H9 (cell line): ENCODE results near the gene TMEM151A. TPM values are rescaled to one million over a fixed set of nuclear protein-coding genes. Genes with fewer than 3 reads are reported as not detected.
"Not testable (repeated sequence)": the region's sequence is repeated elsewhere in the genome, so short reads cannot be mapped to it uniquely, and the experiment has no call there.

ENCODE experiments used
- DNase-seq: peaks from one replicate; pipeline ENCODE4 v3.0.0-alpha.2; 2017
- H2AFZ ChIP-seq: one replicate; pipeline ENCODE4 v1.6.1; 2013; ENCODE audit warnings: mild to moderate bottlenecking, low read length, control low read depth, moderate library complexity
- H2AK5ac ChIP-seq: 2 replicates; pipeline ENCODE4 v1.6.1; 2013; ENCODE audit warnings: low read length, control low read depth, mixed read lengths; ENCODE audit not compliant: insufficient read length
- H2BK120ac ChIP-seq: one replicate; pipeline ENCODE4 v1.6.1; 2013; ENCODE audit warnings: low read depth, mild to moderate bottlenecking, low read length, control low read depth, inconsistent platforms; ENCODE audit not compliant: poor library complexity, severe bottlenecking
- H2BK12ac ChIP-seq: 2 replicates; pipeline ENCODE4 v1.6.1; 2013; ENCODE audit warnings: low read length, control low read depth, mixed read lengths, low read depth; ENCODE audit not compliant: insufficient read length
- H2BK15ac ChIP-seq: 2 replicates; pipeline ENCODE4 v1.6.1; 2013; ENCODE audit warnings: low read depth, low read length, control low read depth
- H2BK20ac ChIP-seq: one replicate; pipeline ENCODE4 v1.6.1; 2013; ENCODE audit warnings: low read depth, mild to moderate bottlenecking, low read length, control low read depth, inconsistent platforms; ENCODE audit not compliant: poor library complexity, severe bottlenecking
- H2BK5ac ChIP-seq: 2 replicates; pipeline ENCODE4 v1.6.1; 2013; ENCODE audit warnings: low read length, control low read depth, mixed read lengths; ENCODE audit not compliant: insufficient read length
- H3K14ac ChIP-seq: 2 replicates; pipeline ENCODE4 v1.6.1; 2013; ENCODE audit warnings: low read length, control low read depth; ENCODE audit not compliant: insufficient read depth
- H3K18ac ChIP-seq: 2 replicates; pipeline ENCODE4 v1.6.1; 2013; ENCODE audit warnings: low read depth, mild to moderate bottlenecking, mixed read lengths, low read length, control low read depth; ENCODE audit not compliant: insufficient read length
- H3K23ac ChIP-seq: 2 replicates; pipeline ENCODE4 v1.6.1; 2013; ENCODE audit warnings: low read length, control low read depth, mixed read lengths, low read depth; ENCODE audit not compliant: insufficient read length
- H3K23me2 ChIP-seq: 2 replicates; pipeline ENCODE4 v1.6.1; 2013; ENCODE audit warnings: low read depth, mild to moderate bottlenecking, mixed read lengths, low read length, control low read depth; ENCODE audit not compliant: insufficient read length, poor library complexity, severe bottlenecking
- H3K27ac ChIP-seq: 2 replicates; pipeline ENCODE4 v1.5.1; 2013; ENCODE audit warnings: low read length, control low read depth, mixed read lengths, low read depth; ENCODE audit not compliant: insufficient read length
- H3K27me3 ChIP-seq: 2 replicates; pipeline ENCODE4 v1.6.1; 2013; ENCODE audit warnings: low read length, control low read depth, inconsistent platforms; ENCODE audit not compliant: insufficient read depth
- H3K4ac ChIP-seq: 2 replicates; pipeline ENCODE4 v1.6.1; 2013; ENCODE audit warnings: low read depth, mild to moderate bottlenecking, control low read depth, inconsistent platforms, low read length, moderate library complexity
- H3K4me1 ChIP-seq: 2 replicates; pipeline ENCODE4 v1.6.1; 2013; ENCODE audit warnings: low read length, control low read depth, inconsistent platforms; ENCODE audit not compliant: insufficient read depth
- H3K4me2 ChIP-seq: 2 replicates; pipeline ENCODE4 v1.6.1; 2013; ENCODE audit warnings: low read length, control low read depth, mixed read lengths; ENCODE audit not compliant: insufficient read length, insufficient read depth
- H3K56ac ChIP-seq: 2 replicates; pipeline ENCODE4 v1.6.1; 2013; ENCODE audit warnings: low read depth, mild to moderate bottlenecking, mixed read lengths, low read length, control low read depth; ENCODE audit not compliant: insufficient read length
- H3K79me1 ChIP-seq: 2 replicates; pipeline ENCODE4 v1.6.1; 2013; ENCODE audit warnings: low read depth, mild to moderate bottlenecking, moderate library complexity, low read length, control low read depth, inconsistent platforms; ENCODE audit not compliant: insufficient read depth, poor library complexity, severe bottlenecking
- H3K79me2 ChIP-seq: 2 replicates; pipeline ENCODE4 v1.6.1; 2013; ENCODE audit warnings: low read length, control low read depth, inconsistent platforms; ENCODE audit not compliant: insufficient read depth
- H3K9ac ChIP-seq: 2 replicates; pipeline ENCODE4 v1.6.1; 2013; ENCODE audit warnings: low read length, control low read depth, mixed read lengths; ENCODE audit not compliant: insufficient read length; ENCODE audit errors: extremely low read depth
- H3K9me3 ChIP-seq: one replicate; pipeline ENCODE4 v1.6.1; 2013; ENCODE audit warnings: low read depth, low read length, inconsistent platforms; ENCODE audit not compliant: control insufficient read depth
- H3T11ph ChIP-seq: one replicate; pipeline ENCODE4 v1.6.1; 2013; ENCODE audit warnings: mild to moderate bottlenecking, low read length, control low read depth, inconsistent platforms
- H4K20me1 ChIP-seq: one replicate; pipeline ENCODE4 v1.6.1; 2013; ENCODE audit not compliant: control insufficient read depth, insufficient read length, insufficient read depth
- H4K5ac ChIP-seq: 2 replicates; pipeline ENCODE4 v1.6.1; 2013; ENCODE audit warnings: low read depth, mild to moderate bottlenecking, mixed read lengths, low read length, control low read depth; ENCODE audit not compliant: insufficient read length
- H4K8ac ChIP-seq: replicated peaks from 2 replicates; pipeline ENCODE4 v1.6.1; 2013; ENCODE audit warnings: low read length, control low read depth, mixed read lengths, low read depth; ENCODE audit not compliant: insufficient read length
- H4K91ac ChIP-seq: 2 replicates; pipeline ENCODE4 v1.6.1; 2013; ENCODE audit warnings: low read depth, mild to moderate bottlenecking, moderate library complexity, mixed read lengths, low read length, control low read depth; ENCODE audit not compliant: insufficient read length
- H3K27ac Mint-ChIP-seq, 3 experiments: 2 replicates in 2 of 3; 3 replicates in 1 of 3; pipeline ENCODE4 v1.8.0; 2020 to 2021; ENCODE audit warnings: mixed read lengths in 3 of 3, mild to moderate bottlenecking in 1 of 3, moderate library complexity in 1 of 3
- H3K27me3 Mint-ChIP-seq: 2 replicates; pipeline ENCODE4 v1.8.0; 2021; ENCODE audit warnings: low read depth, mild to moderate bottlenecking, moderate library complexity, mixed read lengths
- H3K36me3 Mint-ChIP-seq, 3 experiments: 2 replicates in 2 of 3; 3 replicates in 1 of 3; pipeline ENCODE4 v1.8.0; 2020 to 2021; ENCODE audit warnings: low read depth in 3 of 3, mixed read lengths in 3 of 3; ENCODE audit not compliant: insufficient read depth in 1 of 3
- H3K4me1 Mint-ChIP-seq, 2 experiments: 2 replicates each; pipeline ENCODE4 v1.8.0; 2020; ENCODE audit warnings: mixed read lengths in 2 of 2
- H3K4me3 Mint-ChIP-seq, 2 experiments: 2 replicates in 1 of 2; 3 replicates in 1 of 2; pipeline ENCODE4 v1.8.0; 2020 to 2021; ENCODE audit warnings: mild to moderate bottlenecking in 2 of 2, mixed read lengths in 2 of 2, moderate library complexity in 1 of 2
- H3K9me3 Mint-ChIP-seq, 2 experiments: 2 replicates in 1 of 2; 3 replicates in 1 of 2; pipeline ENCODE4 v1.8.0; 2020; ENCODE audit warnings: mild to moderate bottlenecking in 2 of 2, mixed read lengths in 2 of 2, moderate library complexity in 1 of 2
- WGBS: extraction: QIAGEN DNeasy Blood & Tissue Kit; methylation state at CpG from one replicate; pipeline ENCODE4 v1.1.7; 2013; ENCODE audit warnings: missing lambda C conversion rate, low lambda C conversion rate, mixed read lengths; ENCODE audit not compliant: insufficient read length; ENCODE audit errors: extremely low coverage; 5-methylcytosine and 5-hydroxymethylcytosine counted together
- total RNA-seq: library from RNA; stranded (reverse); gene quantifications from 2 replicates; pipeline ENCODE4 v1.2.1, GENCODE V29; 2021

The TMEM151A gene
- total RNA-seq, 1 experiment from 2014 or later = 1.2 TPM

GRCh38 chr11:66320748-66321147 lies 29.1 kb downstream of the TMEM151A start:
- H3K79me2 ChIP-seq, H2BK12ac ChIP-seq, H3K4me1 ChIP-seq, H3K4ac ChIP-seq, DNase-seq, H2AK5ac ChIP-seq, H4K91ac ChIP-seq, H2BK20ac ChIP-seq, H3K4me3 Mint-ChIP-seq, H3K9me3 ChIP-seq, H3K23ac ChIP-seq, H4K20me1 ChIP-seq, H2AFZ ChIP-seq, H3K79me1 ChIP-seq, H3K4me2 ChIP-seq, H4K8ac ChIP-seq, H3K56ac ChIP-seq, H3K27me3 ChIP-seq, H3K23me2 ChIP-seq, H3T11ph ChIP-seq, H3K9ac ChIP-seq, H3K18ac ChIP-seq, H2BK120ac ChIP-seq, H3K14ac ChIP-seq, H2BK5ac ChIP-seq, H3K27ac ChIP-seq, H4K5ac ChIP-seq, H3K27ac Mint-ChIP-seq, H2BK15ac ChIP-seq: not testable (repeated sequence)
- WGBS = no CpG with 5 or more reads among the region's 6 CpGs
- Mint-ChIP-seq H3K27me3 (peaks cover 16% of the 10 kb centered on the region), H3K9me3 (peaks cover 14 to 20% of the 10 kb centered on the region in 2 experiments), H3K36me3 (peaks cover 8 to 18% (median 16%) of the 10 kb centered on the region in 3 experiments), H3K4me1 (peaks cover 21 to 28% of the 10 kb centered on the region in 2 experiments)
